ENCODE data around the gene SGPP2. TPM values are rescaled to one million over a fixed set of nuclear protein-coding genes. Genes with fewer than 3 reads are reported as not detected.

SGPP2 gene
- total RNA-seq, 1 experiment from 2014 or later: not detected

- Histone ChIP-seq H4K20me1 (ENCODE audit: control insufficient read depth, insufficient read depth, insufficient read length) (no peaks in the 10 kb centered on the region), H3K4ac (ENCODE audit: low read depth, low read length) (no peak overlapping the region), H3K18ac (ENCODE audit: insufficient read length, low read depth, low read length) (no peak overlapping the region), H3T11ph (ENCODE audit: low read length) (no peak overlapping the region), H3K56ac (ENCODE audit: insufficient read length, low read depth, low read length) (no peak overlapping the region), H3K23me2 (ENCODE audit: insufficient read length, low read depth, low read length, poor library complexity, severe bottlenecking) (no peaks in the 10 kb centered on the region), H3K79me1 (ENCODE audit: insufficient read depth, low read depth, low read length, poor library complexity, severe bottlenecking) (no peaks in the 10 kb centered on the region), H3K4me1 (ENCODE audit: insufficient read depth, low read length) (no peaks in the 10 kb centered on the region), H4K8ac (replicated peaks; ENCODE audit: insufficient read length, low read depth, low read length) (no peak overlapping the region), H2BK12ac (ENCODE audit: insufficient read length, low read depth, low read length) (no peak overlapping the region), H2BK20ac (ENCODE audit: low read depth, low read length, poor library complexity, severe bottlenecking) (no peak overlapping the region), H2AFZ (ENCODE audit: low read length) (no peak overlapping the region), H4K5ac (ENCODE audit: insufficient read length, low read depth, low read length) (no peak overlapping the region), H3K14ac (ENCODE audit: insufficient read depth, low read length) (no peak overlapping the region), H3K79me2 (ENCODE audit: insufficient read depth, low read length) (no peaks in the 10 kb centered on the region), H2BK120ac (ENCODE audit: low read depth, low read length, poor library complexity, severe bottlenecking) (no peak overlapping the region), H3K9me3 (ENCODE audit: control insufficient read depth, low read depth, low read length) (no peaks in the 10 kb centered on the region), H2AK5ac (ENCODE audit: insufficient read length, low read length) (no peak overlapping the region), H2BK15ac (ENCODE audit: low read depth, low read length) (no peak overlapping the region), H2BK5ac (ENCODE audit: insufficient read length, low read length) (no peak overlapping the region), H3K9ac (ENCODE audit: extremely low read depth, insufficient read length, low read length) (no peak overlapping the region), H3K27me3 (ENCODE audit: insufficient read depth, low read length) (no peaks in the 10 kb centered on the region), H3K27ac (ENCODE audit: insufficient read length, low read depth, low read length) (no peak overlapping the region), H4K91ac (ENCODE audit: insufficient read length, low read depth, low read length) (no peak overlapping the region), H3K23ac (ENCODE audit: insufficient read length, low read depth, low read length) (no peak overlapping the region), H3K4me2 (ENCODE audit: insufficient read depth, insufficient read length, low read length) (no peak overlapping the region)
- no peaks in the 10 kb centered on the region; a peak in 2 of 5 replicates for H3K9me3 Mint-ChIP-seq
- no peak for TF ChIP-seq CTCF (conservative IDR thresholded peaks at IDR 0.05)
- peaks cover 72% of the 10 kb centered on the region for H3K27me3 Mint-ChIP-seq (ENCODE audit: low read depth)
- H3K4me3 Mint-ChIP-seq: no peak overlapping the region
- H3K4me1 Mint-ChIP-seq: peaks cover 0 to 3% of the 10 kb centered on the region in 2 experiments; a peak in 1 of 4 replicates
- DNase-seq: no peak
- WGBS (ENCODE audit: extremely low coverage, insufficient read length, low lambda C conversion rate): no CpG with 5 or more reads among the region's 5 CpGs
- no peak overlapping the region for H3K27ac Mint-ChIP-seq
- H3K36me3 Mint-ChIP-seq (ENCODE audit: insufficient read depth in 1 of 3, low read depth in 3 of 3): no peaks in the 10 kb centered on the region
Observed at GRCh38 chr2:222442665-222443064, 18.3 kb downstream of the SGPP2 start.

Data from H9 (cell line).